GM18520 (cell line): ENCODE results near the gene ECHDC1.
"Not testable (repeated sequence)": the region's sequence is repeated elsewhere in the genome, so short reads cannot be mapped to it uniquely, and the experiment has no call there.

Experiments
- ATAC-seq: cut with Tn5 transposase; IDR thresholded peaks from one replicate; pipeline ENCODE4 v1.9.1; 2021; ENCODE audit not compliant: unreplicated experiment

Gene ECHDC1

DNA sequence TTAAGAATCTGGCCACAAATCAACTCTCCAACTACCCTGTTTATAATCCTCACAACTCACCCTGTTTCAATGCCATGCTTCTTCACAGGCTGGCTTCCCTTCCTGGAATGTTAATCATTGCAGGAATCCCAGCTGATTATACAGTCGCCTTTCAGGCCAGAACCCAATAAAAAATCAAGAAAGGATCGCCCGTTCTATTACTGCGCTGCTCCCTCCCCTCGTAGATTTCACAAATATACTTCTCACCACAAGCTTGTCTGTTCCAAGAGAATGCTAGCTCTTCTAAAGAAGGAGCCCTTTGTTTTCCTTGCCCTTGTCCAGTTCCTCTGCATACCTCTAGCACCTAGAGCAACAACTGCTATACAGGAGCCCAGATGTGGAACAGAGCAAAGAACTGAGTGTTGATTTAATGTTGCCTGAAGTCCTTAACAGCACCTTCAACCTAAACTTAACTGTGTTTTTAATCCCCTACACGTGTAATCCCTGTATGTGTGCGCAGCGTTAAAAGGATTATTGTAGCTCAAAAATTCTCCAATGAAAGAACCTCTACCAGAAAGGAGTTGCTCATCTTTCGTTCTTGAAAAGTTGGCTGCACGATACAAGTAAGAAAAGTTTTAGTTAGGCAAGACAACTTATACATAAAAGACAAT is 988 bp downstream of the ECHDC1 start:
- no peak for ATAC-seq

DNA sequence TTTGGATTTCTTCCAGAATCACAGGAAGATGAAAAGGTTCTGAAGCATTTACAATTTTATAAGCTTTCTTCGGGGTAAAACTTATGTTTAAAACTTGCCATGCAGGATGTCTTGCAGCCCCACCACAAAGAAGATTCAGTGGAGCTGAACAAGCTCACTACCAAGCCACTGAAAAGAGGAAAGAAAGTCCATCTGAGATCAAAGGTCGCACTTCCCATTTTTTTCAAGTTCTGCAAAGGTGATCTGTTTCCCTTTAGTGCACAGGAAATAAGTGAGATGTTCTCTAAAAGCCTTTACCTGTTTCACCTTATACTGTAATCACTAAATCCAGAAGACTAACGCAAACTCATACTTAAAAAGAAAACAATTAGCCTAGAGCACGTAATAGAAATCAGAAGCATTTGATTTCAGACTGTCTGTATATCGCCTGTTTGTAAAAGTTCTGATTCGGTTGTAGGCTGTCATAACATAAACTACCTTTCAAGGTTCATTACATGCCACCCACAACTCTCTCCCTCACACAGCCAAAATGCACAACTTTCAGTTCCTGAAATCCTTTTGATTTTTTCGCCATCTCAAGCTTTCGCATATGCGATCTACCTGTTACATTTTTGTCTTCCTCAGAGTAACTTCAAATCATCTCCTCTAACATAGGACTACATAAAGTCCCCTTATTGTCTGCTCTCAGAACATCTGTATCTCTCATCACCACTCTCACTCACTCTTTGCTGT is 1.8 kb downstream of the ECHDC1 start:
- no peak for ATAC-seq

DNA sequence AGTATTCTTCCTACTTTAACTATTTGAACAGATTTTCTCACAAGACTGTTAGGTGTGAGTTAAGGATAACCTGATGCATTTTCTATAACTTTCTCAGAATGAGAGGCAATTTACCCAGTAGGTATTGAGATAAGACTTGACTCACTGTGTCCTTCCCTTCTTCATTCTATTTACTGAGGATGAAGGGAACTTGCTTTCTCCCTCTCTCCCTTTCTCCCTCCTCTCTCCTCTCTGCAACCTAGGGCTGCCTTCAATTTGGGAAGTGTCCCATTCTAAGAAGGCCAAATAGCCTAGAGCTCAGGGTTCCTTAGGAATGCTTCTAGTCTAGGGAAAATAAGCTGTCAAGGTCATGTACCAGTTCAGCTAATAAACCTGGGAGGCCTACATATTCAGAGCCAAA is 3.2 kb downstream of the ECHDC1 start:
- no peak for ATAC-seq

DNA sequence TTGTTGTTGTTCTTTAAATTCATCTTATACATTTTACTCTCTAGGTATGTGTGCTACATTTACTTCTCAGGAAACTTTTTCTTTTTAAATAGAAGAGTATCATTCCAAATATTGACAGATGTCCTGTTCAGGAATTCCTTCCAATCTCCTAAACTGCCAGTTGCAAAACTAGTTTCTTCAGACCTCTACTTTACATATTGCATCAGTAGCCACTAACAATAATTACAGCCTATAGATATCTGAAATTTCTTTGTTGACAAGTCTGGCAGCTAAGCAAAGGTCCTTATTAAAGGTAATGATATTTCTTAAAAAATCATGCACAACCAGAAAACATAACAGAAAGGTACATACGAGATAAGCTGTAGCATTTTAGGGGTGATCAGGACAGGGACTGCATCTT is 4.5 kb downstream of the ECHDC1 start:
- no peak for ATAC-seq

DNA sequence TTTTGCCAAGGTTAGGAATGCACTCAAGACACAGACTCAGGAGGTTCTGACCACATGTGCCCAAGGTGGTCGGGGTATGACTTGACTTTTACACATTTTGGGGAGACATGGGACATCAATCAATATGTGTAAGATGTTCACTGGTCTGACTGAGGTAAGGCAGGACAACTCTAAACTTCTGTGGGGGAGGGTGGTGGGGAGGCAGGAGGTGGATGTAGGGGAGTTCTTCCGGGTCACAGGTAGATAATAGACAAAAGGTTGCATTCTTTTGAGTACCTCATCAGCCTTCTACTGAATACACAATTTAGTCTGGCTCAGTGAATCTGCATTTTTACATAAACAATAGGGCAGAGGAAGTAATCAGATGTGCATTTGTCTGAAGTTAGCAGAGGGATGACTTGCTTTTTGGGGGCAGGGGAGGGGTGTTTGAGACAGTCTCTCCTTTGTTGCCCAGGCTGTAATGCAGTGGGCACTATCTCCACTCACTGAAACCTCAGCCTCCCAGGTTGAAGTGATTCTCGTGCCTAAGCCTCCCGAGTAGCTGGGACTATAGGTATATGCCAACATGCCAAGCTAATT is 10.9 kb downstream of the ECHDC1 start:
- no peak for ATAC-seq

DNA sequence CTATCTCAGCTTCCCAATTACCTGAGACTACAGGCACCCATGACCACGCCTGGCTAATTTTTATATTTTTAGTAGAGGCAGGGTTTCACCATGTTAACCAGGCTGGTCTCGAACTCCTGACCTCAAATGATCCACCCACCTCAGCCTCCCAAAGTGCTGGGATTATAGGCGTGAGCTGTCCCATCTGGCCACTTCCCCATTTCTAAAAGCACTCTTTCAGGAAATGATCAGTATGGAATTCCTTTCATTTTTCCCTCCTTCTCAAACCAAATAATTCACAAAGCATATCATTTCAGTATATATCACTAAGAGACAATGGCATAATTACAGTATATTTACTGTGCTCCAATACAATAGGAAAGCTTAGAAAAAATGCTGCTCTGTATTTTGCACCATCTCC is 12.2 kb downstream of the ECHDC1 start:
- not testable (repeated sequence) for ATAC-seq

DNA sequence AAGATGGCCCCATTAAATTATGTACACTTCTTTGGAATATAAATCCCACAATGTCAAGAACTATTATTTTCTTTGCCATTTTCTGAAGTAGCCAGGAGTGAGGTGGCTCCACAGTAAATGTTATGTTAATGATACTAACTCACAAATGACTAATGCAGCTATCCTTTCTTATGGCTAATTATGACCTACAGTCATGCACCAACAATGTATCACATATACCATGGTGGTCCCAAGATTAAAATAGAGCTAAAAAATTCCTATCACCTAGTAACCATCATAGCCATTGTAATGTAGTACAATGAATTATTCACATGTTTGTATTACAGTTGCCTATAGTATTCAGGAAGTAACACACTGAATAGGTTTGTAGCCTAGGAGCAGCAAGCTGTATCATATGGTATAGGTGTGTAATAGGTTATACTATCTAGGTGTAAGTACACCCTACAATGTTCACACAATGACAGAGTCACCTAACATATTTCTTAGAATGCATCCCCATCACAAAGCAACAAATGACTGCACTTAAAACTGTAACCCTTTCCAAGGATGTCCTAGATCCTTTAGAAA is 15.3 kb downstream of the ECHDC1 start:
- ATAC-seq = no peak

DNA sequence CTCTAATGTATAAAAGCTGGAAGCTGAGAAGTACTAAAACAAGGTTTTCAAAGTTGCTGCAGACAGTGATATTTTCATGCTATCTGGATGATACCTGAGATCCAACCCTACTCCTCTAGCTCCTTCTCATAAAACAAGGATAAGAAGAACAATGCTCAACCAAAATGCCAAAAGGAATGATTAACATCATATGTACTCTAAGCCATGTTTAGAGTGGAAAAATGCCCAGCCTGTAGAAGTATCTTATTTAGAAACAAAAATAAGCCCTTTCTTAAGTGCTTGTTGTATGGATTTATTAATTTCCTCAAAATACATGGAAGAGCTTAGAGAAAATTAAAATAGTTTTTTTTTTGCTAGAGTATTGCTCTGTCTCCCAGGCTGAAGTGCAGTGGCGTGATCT is 23.7 kb downstream of the ECHDC1 start:
- no peak for ATAC-seq

DNA sequence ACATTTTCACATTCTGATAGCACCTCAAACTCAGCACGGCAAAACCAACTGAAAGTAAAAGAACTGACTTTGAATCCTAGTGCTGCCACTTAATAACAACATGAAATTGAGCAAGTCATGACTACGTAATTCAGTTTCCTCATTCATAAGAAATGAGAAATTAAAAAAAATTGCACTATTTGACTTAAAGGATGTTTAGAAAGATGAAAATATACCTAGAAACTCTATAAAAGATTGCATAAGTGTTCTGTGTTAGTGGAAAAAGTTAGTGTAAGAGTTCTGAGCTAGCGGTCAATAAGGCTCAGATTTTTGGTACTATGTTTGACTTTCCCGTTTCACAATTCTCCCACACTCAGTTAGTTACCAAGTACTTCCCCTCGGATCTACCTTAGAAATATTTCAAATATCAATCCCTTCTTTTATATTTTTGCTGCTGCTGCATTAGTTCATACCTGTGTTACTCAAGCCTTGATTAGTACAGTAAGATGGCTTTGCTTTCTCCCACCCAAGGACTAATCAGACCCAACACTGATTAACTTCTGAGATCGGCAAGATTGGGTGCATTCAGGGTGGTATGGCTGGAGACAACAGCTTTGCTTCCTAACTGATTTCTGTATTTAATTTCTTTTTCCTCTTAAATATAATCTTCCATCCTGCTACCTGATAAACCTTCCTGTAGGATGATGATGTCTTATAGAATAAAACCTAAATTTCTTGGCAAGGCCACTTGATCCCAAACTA is 25.9 kb downstream of the ECHDC1 start:
- ATAC-seq = no peak

DNA sequence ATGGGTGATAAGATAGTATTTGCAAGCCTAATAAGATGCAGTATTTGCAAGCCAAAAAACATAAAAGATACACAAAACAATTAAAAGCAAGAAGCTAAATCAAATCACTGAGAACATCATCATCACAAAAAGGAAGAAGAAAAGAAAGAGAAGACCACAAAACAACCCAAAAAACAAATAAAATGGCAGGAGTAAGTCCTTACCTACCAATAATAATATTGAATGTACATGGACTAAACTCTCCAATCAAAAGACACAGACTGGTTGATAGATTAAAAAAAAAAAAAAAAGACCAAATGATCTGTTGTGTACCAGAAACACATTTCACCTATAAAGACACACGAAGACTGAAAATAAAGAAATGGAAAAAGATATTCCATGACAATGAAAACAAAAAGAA is 37.7 kb downstream of the ECHDC1 start:
- no peak for ATAC-seq

DNA sequence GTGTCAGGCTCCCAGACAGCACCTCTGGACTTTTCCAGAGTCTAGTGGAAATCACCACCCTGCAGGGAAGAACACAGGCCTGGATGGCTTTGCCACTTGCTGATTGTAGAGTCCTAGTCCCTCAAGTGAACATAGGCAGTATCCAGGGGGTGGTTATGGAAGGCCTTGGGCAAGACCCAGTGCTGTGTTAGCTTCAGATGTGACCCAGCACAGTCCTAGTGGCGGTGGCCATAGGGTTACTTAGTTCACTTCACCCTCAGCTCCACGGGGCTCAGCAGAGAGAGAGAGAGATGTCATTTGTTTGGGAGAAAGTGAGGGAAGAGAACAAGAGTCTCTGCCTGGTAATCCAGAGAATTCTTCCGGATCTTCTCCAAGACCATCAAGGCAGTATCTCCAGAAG is 39.5 kb downstream of the ECHDC1 start:
- ATAC-seq = no peak

DNA sequence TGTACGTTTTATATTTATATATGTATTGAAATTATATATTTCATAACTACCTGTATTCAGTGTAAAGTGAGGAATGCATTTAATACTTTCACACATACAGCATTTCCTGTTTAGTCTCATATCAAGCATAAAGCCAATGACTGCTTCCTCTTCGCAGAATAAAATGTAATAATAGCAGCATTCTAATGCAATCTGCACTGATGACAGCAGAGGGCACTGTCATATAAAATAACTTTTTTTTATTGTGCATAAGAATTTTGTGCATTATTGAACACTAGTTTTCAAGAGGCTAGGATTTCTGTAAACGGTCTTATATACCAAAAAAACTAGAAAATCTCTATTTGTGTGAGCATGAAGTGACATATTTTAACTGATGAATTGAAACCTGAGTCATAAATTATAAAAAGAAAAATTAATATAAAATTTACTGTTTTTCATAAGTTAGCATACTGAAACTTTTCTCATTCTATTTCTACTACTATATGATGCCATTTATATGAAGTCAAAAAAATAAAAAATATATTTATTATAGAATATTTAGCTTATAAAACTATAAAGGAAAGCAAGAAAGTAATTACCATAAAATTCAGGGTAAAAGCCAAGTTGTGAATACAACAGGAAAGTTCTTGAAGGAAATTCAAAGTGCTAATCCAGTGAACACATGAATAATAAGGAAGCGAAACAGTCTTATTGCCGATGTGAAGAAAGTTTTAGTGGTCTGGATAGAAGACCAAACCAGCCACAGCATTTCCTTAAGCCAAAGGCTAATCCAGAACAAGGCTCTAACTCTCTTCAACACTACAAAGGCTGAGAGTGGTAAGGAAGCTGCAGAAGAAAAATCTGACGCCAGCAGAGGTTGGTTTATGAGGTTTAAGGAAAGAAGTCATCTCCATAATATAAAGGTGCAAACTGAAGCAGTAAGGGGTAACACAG is 40.4 kb downstream of the ECHDC1 start:
- peak; percentile 80 for ATAC-seq

DNA sequence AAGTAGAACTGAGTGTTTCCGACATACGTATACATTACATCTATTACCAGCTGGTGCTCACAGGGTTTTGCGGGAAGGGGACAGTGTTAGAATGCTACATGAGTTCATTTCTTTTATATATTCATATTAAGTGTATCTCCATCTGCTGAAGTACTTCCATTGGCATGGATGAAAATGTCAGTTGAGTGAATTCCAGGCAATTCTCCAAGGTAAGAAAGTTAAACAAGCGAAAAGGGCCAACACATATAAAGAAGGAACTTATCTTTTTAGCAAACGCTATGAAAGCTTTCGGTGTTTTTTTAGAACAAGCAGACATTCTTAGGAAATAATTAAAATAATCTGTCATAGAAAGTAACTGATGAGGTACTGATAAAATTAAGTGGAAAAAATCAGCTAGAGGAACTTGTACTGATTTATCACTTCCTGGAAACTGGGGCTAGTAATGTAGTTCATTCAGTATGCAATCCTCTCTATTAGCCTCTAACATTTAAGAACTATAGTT is 42.2 kb downstream of the ECHDC1 start:
- no peak for ATAC-seq

DNA sequence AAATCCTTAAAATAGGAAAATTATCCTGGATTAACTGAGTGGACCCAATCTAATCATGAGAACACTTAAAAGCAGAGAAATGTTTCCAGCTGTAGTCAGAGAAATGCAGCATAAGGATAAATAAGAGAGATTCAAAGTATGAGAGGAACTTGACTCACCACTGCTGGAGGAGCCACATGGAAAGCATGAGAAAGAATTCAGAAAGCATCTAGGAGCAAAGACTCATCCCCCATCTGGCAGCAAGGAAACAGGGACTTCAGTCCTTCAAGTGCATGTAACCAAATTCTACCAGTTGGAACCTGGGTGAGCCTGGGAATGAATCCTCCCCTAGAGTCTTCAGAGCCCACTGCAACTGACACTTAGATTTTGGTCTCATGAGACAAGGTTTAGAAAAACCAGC is 43.0 kb downstream of the ECHDC1 start:
- no peak for ATAC-seq

DNA sequence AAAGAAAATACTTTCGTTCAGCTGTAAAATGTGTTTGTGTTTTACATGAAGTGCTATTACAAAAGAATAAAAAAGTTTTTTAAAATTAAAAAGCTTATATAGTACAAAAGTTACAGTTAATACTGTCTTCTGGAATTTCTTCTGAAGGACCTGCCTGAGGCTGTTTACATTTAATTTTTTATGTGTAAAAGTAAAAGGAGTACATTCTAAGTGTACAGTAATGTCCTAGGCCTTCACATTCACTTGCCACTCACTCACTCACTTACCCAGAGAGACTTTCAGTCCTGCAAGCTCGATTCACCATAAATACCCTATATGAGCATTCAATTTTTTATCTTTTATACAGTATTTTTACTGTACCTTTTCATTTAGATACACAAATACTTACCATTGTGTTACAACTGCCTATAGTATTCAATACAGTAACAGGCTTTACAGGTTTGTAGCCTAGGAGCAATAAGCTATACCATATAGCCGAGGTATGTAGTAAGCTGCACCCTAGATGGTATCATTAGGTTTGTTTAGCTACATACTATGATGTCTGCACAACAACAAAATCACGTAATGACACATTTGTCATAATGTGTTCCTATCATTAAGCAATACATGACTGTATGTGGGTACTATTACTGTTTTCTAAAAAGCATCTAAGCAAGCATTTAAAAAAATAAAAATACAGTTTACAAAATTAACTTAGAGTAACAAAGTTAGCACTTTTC is 43.7 kb downstream of the ECHDC1 start:
- no peak for ATAC-seq

DNA sequence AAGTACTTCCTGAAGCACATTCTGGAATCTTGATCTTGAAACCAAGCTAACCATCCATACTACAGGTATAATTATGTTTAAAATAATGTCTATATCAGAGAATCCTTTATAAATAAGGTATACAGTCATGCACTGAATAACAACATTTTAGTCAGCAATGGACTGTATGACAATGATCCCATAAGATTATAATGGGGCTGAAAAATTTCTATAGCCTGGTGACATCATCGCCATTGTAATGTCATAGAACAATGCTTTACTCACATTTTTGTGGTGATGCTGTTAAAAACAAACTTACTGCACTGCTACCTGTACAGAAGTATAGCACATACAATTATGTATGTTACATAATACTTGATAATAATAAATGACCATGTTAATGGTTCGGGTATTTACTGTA is 44.9 kb downstream of the ECHDC1 start:
- ATAC-seq = no peak

DNA sequence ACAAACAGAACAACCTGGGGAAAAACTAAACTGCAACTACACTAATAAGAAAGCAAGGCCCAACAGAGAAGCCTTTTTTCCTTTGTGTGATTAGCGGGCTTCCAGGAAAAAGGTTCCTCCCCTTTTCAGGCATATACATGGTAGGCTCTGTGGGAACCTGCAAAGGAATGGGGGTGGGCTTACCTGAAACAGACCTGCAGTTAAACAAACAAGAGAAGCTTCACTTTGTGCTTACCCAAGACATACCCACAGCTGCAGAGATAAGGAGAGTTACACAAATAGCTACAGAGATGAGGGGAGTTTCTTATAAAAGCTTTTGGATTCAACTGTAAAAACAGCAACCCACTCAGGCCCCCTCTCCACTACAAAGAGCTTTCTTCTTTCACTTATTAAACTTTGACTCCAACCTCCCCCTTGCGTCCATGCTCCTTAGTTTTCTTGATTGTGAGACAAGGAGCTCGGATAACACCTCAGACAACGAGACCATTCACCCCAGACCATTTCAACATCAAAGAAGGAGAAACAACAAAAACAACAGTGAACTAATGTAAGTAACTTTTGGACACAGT is 45.8 kb downstream of the ECHDC1 start:
- no peak for ATAC-seq

DNA sequence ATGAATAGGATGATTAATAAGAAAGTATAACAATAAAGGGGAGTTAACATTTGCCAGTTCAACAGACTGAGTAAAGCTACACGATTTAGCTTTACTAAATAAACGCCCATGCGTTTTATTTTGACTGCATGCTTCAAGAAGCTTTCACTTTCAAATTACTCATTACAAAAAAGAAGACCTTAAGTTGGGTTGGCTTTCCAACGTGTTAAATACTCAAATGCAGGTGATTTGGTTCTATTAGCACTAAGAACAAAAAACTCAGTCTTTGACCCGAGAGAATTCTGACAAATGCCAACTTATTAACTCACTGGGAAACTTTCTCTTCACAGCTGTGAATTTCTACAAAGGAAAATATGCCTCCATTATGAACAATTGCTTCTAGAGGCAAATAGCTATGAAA is 51.9 kb downstream of the ECHDC1 start:
- peak; percentile 80 for ATAC-seq
